ENCODE measurements around the gene PLEKHM1.

PLEKHM1 gene

DNA sequence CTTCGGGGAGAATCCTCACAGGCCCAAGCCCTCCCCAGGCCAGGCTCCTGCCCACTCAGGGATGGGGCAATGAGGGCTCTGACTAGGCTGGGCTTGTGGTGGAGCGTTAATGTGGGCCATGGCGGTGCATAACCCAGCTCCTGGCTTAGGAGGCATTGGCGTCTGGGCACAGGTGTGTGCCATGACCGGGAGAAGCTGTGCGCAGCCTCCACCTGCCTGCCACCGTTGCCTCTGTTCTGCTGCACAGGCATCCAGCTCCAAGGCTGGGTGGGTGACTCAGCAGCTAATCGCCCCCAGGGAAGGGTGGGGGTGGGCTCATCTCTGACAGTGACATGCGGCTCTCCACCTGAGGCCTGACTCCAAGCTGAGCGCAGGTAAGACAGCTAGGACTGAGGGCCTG, 54.4 kb downstream of the PLEKHM1 start:
- H3K27ac ChIP-seq = no peak overlapping the region
- no peak for TF ChIP-seq ZFX (IDR thresholded peaks at IDR 0.05)
- no peak for TF ChIP-seq CTCF (conservative IDR thresholded peaks at IDR 0.05)

GRCh38 chr17:45435481-45435880, 55.0 kb downstream of the PLEKHM1 start:
- no peak overlapping the region for H3K27ac ChIP-seq
- TF ChIP-seq CTCF (conservative IDR thresholded peaks at IDR 0.05) (no peak), ZFX (IDR thresholded peaks at IDR 0.05) (no peak)

DNA sequence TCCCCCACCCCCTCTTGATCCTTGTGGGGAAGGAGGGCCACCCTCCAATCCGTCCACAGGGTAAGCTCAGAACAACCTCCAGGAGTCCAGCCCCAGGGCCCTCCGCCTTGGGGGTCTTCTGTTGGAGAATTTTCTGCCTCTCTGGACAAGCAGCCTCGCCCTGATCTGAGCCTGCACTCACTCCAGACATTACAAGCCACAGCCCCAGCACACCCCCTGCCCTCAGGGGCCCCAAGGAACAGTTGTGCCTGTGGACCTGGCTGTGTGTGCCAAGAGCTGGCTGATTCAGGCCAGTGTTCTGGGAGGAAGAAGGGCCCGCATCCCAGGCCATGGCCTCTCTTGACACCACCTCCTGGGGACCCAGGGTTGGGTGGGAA, 57.4 kb downstream of the PLEKHM1 start:
- H3K27ac ChIP-seq = no peak overlapping the region
- TF ChIP-seq ZFX (IDR thresholded peaks at IDR 0.05) = no peak
- no peak for TF ChIP-seq CTCF (conservative IDR thresholded peaks at IDR 0.05)

GRCh38 chr17:45432405-45433158, 57.9 kb downstream of the PLEKHM1 start, which contains the start of gene ARHGAP27:
ARHGAP27 (minus strand) TSS chr17:45432870; CDS start chr17:45430279, 2,591 bp downstream.
- TF ChIP-seq CTCF (conservative IDR thresholded peaks at IDR 0.05) (no peak), ZFX (IDR thresholded peaks at IDR 0.05) (no peak)
- peak within 1 kb of the TSS; percentile 22; the same call in 1 of the 2 replicates for H3K27ac ChIP-seq

- TF ChIP-seq ZFX (IDR thresholded peaks at IDR 0.05) (no peak), CTCF (conservative IDR thresholded peaks at IDR 0.05) (no peak)
- peak overlapping the region; percentile 22; the same call in 1 of the 2 replicates for H3K27ac ChIP-seq
Observed at GRCh38 chr17:45431531-45432404, 58.8 kb downstream of the PLEKHM1 start.

DNA sequence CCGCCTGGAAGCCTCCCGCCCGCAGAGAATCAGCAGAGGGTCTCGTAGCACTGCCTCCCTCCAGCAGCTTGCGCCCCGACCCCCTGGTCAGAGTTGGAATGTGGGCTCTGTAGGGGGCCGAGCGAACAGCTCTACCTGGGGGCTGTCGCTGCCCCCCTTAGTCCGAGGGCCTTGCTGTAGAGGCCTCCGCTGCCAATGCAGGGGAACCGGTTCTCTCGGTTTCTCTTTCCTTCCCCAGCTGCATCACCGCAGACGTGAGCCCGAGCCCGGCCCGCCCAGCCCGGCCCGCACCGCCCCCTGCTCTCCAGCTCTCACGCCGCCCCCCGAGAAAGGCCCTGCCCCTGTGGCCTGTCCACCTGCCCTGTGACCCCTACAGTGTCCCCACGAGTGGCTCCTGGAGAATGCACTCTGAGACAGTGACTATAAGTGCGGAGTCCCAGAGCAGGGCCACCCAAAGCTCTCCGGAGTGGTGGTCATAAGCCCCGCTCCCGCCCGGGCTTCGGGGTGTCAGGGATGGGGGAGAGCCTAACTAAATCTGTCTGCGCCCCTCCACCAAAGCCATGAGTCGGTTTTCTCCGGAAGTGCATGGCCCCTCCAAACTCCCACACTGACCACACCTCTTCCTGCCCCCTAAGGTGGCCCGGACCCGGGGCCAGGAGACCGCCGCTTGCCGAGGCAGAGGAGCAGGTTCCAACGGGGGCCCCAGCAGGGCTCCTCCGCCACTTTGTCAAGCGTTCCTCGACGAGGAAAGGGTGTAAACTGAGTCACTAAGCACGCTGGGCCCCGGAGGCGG, 59.6 kb downstream of the PLEKHM1 start:
- TF ChIP-seq ZFX (IDR thresholded peaks at IDR 0.05) = no peak
- no peak for TF ChIP-seq CTCF (conservative IDR thresholded peaks at IDR 0.05)
- H3K27ac ChIP-seq = peak overlapping the region; percentile 22; the same call in 1 of the 2 replicates

Data from C4-2B (cell line).